DOHH2 (cell line): ENCODE data around the gene C1QTNF1.

Experiments used
- CTCF ChIP-seq: fragments of 200-600 bp; sonication (generic); IDR thresholded peaks from one replicate; pipeline ENCODE4 v1.5.1; 2014; ENCODE audit warnings: antibody characterized with exemption, mild to moderate bottlenecking, low read depth, low read length; ENCODE audit not compliant: poor library complexity, severe bottlenecking
- EZH2phosphoT487 ChIP-seq: fragments of 200-600 bp; sonication (generic); IDR thresholded peaks from 2 replicates; pipeline ENCODE4 v1.6.1; 2017; ENCODE audit warnings: borderline replicate concordance, mild to moderate bottlenecking, antibody characterized with exemption, low read length, moderate library complexity, mixed read lengths

DNA sequence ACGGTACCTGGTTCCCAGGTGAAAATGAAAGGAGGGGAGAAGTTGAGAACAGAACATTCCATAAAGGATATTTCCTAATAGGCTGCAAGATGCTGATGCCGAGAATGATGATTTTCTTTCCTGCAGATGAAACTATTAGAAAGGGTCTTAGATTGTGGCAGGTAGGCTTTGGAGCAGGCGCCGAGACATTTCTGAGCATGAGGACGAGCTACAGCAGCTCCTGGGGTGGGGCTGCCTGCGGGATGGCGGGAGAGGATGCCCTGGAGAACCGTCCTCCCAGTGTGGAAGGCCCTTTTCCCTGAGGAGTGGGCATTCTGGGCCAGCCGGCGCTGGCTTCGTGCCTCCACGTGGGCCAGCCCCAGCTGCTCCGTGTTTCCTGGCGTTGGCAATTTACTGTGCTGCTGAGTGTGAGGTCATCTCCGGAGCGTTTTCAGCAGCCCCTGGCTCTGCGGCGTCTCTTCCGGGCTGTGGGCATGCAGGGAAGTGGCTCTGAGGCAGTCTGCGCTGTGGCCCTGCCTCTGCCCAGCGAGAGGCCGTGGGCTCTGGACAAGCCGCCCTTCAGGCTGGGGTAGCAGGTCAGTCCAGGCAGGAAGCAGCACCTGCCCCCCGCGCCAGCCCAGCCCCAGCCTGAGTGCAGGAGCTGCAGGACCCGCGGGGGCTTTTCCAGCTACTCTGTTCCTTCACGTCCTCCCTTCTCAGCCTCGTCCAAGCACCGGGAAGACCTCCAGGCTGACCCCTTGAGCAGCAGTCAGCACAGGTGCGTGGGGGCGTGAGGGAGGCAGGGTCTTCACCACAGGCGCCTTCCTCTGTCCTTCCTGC, 62.8 kb downstream of the C1QTNF1 start:
- no peak for TF ChIP-seq CTCF
- no peak for TF ChIP-seq EZH2phosphoT487
